Trophoblast cell (in vitro differentiated cells and primary cell): ENCODE measurements around the gene PLXND1.

Experiments
- DNase-seq, 2 donors: peaks; one replicate each; pipeline ENCODE4 v3.0.0-alpha.2; 2016
- H2AFZ ChIP-seq: 2 replicates; pipeline ENCODE4 v1.6.1; 2013; ENCODE audit warnings: low read length, moderate library complexity, mild to moderate bottlenecking; ENCODE audit not compliant: insufficient read depth, poor library complexity
- H2AK5ac ChIP-seq: 2 replicates; pipeline ENCODE4 v1.6.1; 2013; ENCODE audit warnings: mild to moderate bottlenecking, low read length
- H2BK120ac ChIP-seq: 2 replicates; pipeline ENCODE4 v1.6.1; 2013; ENCODE audit warnings: low read length, mild to moderate bottlenecking, moderate library complexity; ENCODE audit not compliant: insufficient read depth, poor library complexity
- H2BK12ac ChIP-seq: 2 replicates; pipeline ENCODE4 v1.6.1; 2013; ENCODE audit warnings: mild to moderate bottlenecking, low read length, moderate library complexity
- H2BK5ac ChIP-seq: 2 replicates; pipeline ENCODE4 v1.6.1; 2013; ENCODE audit warnings: low read length, low read depth, moderate library complexity, mild to moderate bottlenecking; ENCODE audit not compliant: poor library complexity
- H3K14ac ChIP-seq: 2 replicates; pipeline ENCODE4 v1.6.1; 2013; ENCODE audit warnings: mild to moderate bottlenecking, low read length
- H3K18ac ChIP-seq: 2 replicates; pipeline ENCODE4 v1.6.1; 2013; ENCODE audit warnings: mild to moderate bottlenecking, low read length
- H3K23ac ChIP-seq: 2 replicates; pipeline ENCODE4 v1.6.1; 2013; ENCODE audit warnings: low read length
- H3K27ac ChIP-seq: 2 replicates; pipeline ENCODE4 v1.5.1; 2013; ENCODE audit warnings: low read depth, mild to moderate bottlenecking, inconsistent platforms, low read length, moderate library complexity
- H3K27me3 ChIP-seq: 2 replicates; pipeline ENCODE4 v1.6.1; 2013; ENCODE audit warnings: inconsistent platforms, mild to moderate bottlenecking, low read length, moderate library complexity; ENCODE audit not compliant: insufficient read depth
- H3K36me3 ChIP-seq, 2 experiments: 1 replicate in 1 of 2; 2 replicates in 1 of 2; pipeline ENCODE4 v1.6.1; 2013; ENCODE audit warnings: low read length in 2 of 2, mild to moderate bottlenecking in 2 of 2, moderate library complexity in 1 of 2; ENCODE audit not compliant: insufficient read depth in 2 of 2, control insufficient read depth in 1 of 2
- H3K4ac ChIP-seq: 2 replicates; pipeline ENCODE4 v1.6.1; 2013; ENCODE audit warnings: low read depth, mild to moderate bottlenecking, low read length, moderate library complexity
- H3K4me1 ChIP-seq, 2 experiments: 1 replicate in 1 of 2; 2 replicates in 1 of 2; pipeline ENCODE4 v1.6.1; 2013; ENCODE audit warnings: low read length in 2 of 2, mild to moderate bottlenecking in 2 of 2, moderate library complexity in 1 of 2; ENCODE audit not compliant: insufficient read depth in 2 of 2, control insufficient read depth in 1 of 2
- H3K4me2 ChIP-seq: 2 replicates; pipeline ENCODE4 v1.6.1; 2013; ENCODE audit warnings: inconsistent platforms, mild to moderate bottlenecking, low read length, moderate library complexity
- H3K4me3 ChIP-seq: 2 replicates; pipeline ENCODE4 v1.5.1; 2013; ENCODE audit warnings: mild to moderate bottlenecking, low read depth, low read length, inconsistent platforms
- H3K79me1 ChIP-seq: one replicate; pipeline ENCODE4 v1.6.1; 2013; ENCODE audit warnings: low read length
- H3K79me2 ChIP-seq: 2 replicates; pipeline ENCODE4 v1.6.1; 2013; ENCODE audit warnings: low read length, mild to moderate bottlenecking; ENCODE audit not compliant: control insufficient read depth, insufficient read depth, poor library complexity
- H3K9ac ChIP-seq: 2 replicates; pipeline ENCODE4 v1.6.1; 2013; ENCODE audit warnings: mild to moderate bottlenecking, low read length
- H3K9me3 ChIP-seq: 2 replicates; pipeline ENCODE4 v1.6.1; 2013; ENCODE audit warnings: low read depth, mild to moderate bottlenecking, control low read depth, inconsistent platforms, low read length; ENCODE audit not compliant: insufficient read depth
- H4K12ac ChIP-seq: 2 replicates; pipeline ENCODE4 v1.6.1; 2013; ENCODE audit warnings: low read depth, mild to moderate bottlenecking, low read length, moderate library complexity
- H4K8ac ChIP-seq: 2 replicates; pipeline ENCODE4 v1.6.1; 2013; ENCODE audit warnings: low read depth, mild to moderate bottlenecking, low read length, moderate library complexity
- H4K91ac ChIP-seq: one replicate; pipeline ENCODE4 v1.6.1; 2013; ENCODE audit warnings: low read depth, mild to moderate bottlenecking, low read length, moderate library complexity
- WGBS: extraction: QIAGEN DNeasy Blood & Tissue Kit; methylation state at CpG from one replicate; pipeline ENCODE4 v1.1.7; 2013; ENCODE audit warnings: missing lambda C conversion rate; ENCODE audit not compliant: insufficient read length, insufficient coverage; ENCODE audit errors: extremely low coverage; 5-methylcytosine and 5-hydroxymethylcytosine counted together

The PLXND1 gene

DNA sequence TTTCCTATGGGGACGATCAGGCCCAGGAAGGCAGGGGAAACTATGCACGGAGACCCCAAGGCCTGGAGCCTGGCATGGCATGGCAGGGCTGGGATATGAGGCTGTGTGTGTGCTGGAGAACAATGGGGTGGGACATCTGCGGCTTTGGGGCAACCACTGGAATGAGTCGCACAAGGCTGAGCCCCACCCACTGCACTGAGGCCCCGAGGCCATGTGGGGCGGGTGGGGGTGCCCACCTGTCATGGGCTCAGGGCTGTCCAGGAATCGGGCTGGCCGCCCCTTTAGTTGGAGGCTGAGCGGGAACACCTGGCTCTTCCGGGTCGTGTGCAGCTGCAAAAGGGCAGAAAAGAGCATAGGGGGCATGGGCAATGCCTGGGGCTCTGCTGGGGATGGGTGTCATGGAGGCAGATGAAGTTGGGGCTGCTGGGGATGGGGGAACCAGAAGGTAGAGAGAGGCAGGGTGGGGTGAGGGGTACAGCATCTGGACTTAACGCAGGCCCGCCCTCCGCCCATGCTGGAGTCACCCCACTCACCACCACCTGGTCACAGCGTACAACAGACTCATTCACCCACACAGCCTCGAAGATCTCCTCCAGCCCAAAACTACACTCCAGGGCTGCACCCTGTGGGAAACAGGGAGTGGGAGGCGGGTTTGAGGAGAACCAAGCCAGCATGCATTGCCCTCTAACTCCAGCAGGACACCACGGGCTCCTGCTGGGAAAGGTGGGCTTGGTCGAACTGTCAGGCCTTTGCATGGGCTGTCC lies 31.1 kb downstream of the PLXND1 start:
- Histone ChIP-seq H3K79me1 (peaks cover 2% of the 10 kb centered on the region), H3K4me1 (no peaks in the 10 kb centered on the region), H3K4ac (no peak overlapping the region), H3K4me2 (no peak overlapping the region), H3K14ac (no peak overlapping the region), H3K9ac (no peak overlapping the region), H3K9me3 (no peaks in the 10 kb centered on the region), H2BK120ac (no peak overlapping the region), H2AK5ac (no peak overlapping the region), H3K18ac (no peak overlapping the region), H2BK5ac (no peak overlapping the region), H3K36me3 (peaks cover 96 to 99% of the 10 kb centered on the region in 2 experiments), H4K12ac (no peak overlapping the region), H3K4me3 (no peak overlapping the region), H4K8ac (no peak overlapping the region), H3K23ac (no peak overlapping the region), H3K27ac (no peak overlapping the region), H4K91ac (no peak overlapping the region), H3K27me3 (no peaks in the 10 kb centered on the region), H3K79me2 (no peaks in the 10 kb centered on the region), H2AFZ (no peak overlapping the region), H2BK12ac (no peak overlapping the region)
- no CpG with 5 or more reads among the region's 19 CpGs for WGBS
- DNase-seq, result no peak

DNA sequence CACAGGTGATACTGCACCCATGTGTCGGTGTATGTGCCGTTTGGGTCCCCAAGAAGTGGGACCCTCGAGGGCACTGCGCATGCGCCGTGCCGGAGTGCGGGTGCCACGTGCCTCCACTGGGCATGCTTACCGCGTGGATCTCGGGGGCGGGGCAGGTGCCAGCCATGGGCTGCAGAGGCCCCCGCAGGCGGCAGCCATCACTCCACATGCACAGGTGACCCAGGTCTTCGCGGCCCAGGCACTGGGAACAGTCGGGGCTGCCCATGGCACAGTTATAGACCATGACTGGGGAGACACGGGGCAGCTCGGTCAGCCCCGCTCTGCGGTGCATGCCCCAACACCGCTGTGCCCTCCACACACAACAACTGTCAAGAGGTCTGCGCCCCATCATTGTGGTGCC lies 32.3 kb downstream of the PLXND1 start:
- WGBS, result no CpG with 5 or more reads among the region's 24 CpGs
- no peak overlapping the region for H2AFZ ChIP-seq
- H3K79me2 ChIP-seq, result no peaks in the 10 kb centered on the region
- H3K36me3 ChIP-seq, result peaks cover 95 to 98% of the 10 kb centered on the region in 2 experiments
- H3K9me3 ChIP-seq, result no peaks in the 10 kb centered on the region
- no peak overlapping the region for H4K8ac ChIP-seq
- no peak overlapping the region for H3K4me3 ChIP-seq
- no peak overlapping the region for H3K27ac ChIP-seq
- H2BK120ac ChIP-seq, result no peak overlapping the region
- H3K18ac ChIP-seq, result no peak overlapping the region
- H3K27me3 ChIP-seq, result no peaks in the 10 kb centered on the region
- no peak overlapping the region for H3K14ac ChIP-seq
- H3K4ac ChIP-seq, result no peak overlapping the region
- H4K12ac ChIP-seq, result no peak overlapping the region
- H3K9ac ChIP-seq, result no peak overlapping the region
- H3K4me1 ChIP-seq, result no peaks in the 10 kb centered on the region
- no peak overlapping the region for H2BK12ac ChIP-seq
- no peak overlapping the region for H2AK5ac ChIP-seq
- H2BK5ac ChIP-seq, result no peak overlapping the region
- H4K91ac ChIP-seq, result no peak overlapping the region
- no peak for DNase-seq
- H3K79me1 ChIP-seq, result peaks cover 2% of the 10 kb centered on the region
- no peak overlapping the region for H3K4me2 ChIP-seq
- H3K23ac ChIP-seq, result no peak overlapping the region

GRCh38 chr3:129573493-129573892 lies 33.0 kb downstream of the PLXND1 start:
- Histone ChIP-seq H3K36me3 (peaks cover 91% of the 10 kb centered on the region in 2 experiments), H2BK120ac (no peak overlapping the region), H2AFZ (no peak overlapping the region), H4K8ac (no peak overlapping the region), H3K27ac (no peak overlapping the region), H2BK12ac (no peak overlapping the region), H3K14ac (no peak overlapping the region), H3K27me3 (no peaks in the 10 kb centered on the region), H3K4me2 (no peak overlapping the region), H3K23ac (no peak overlapping the region), H3K79me1 (peaks cover 2% of the 10 kb centered on the region), H3K9ac (no peak overlapping the region), H3K4me1 (no peaks in the 10 kb centered on the region), H3K4me3 (no peak overlapping the region), H3K9me3 (no peaks in the 10 kb centered on the region), H3K18ac (no peak overlapping the region), H4K91ac (no peak overlapping the region), H2BK5ac (no peak overlapping the region), H3K79me2 (no peaks in the 10 kb centered on the region), H3K4ac (no peak overlapping the region), H4K12ac (no peak overlapping the region), H2AK5ac (no peak overlapping the region)
- DNase-seq, result no peak
- WGBS, result no CpG with 5 or more reads among the region's 14 CpGs

- H3K79me1 ChIP-seq, result peaks cover 2% of the 10 kb centered on the region
- peak overlapping the region; percentile 11 for H4K91ac ChIP-seq
- H3K27me3 ChIP-seq, result no peaks in the 10 kb centered on the region
- DNase-seq, result no peak
- no peak overlapping the region for H3K27ac ChIP-seq
- no peak overlapping the region for H2AK5ac ChIP-seq
- H2AFZ ChIP-seq, result no peak overlapping the region
- H3K9ac ChIP-seq, result no peak overlapping the region
- no peak overlapping the region for H4K8ac ChIP-seq
- no CpG with 5 or more reads among the region's 18 CpGs for WGBS
- H3K4me3 ChIP-seq, result no peak overlapping the region
- H3K4me1 ChIP-seq, result no peaks in the 10 kb centered on the region
- peaks cover 83 to 85% of the 10 kb centered on the region in 2 experiments for H3K36me3 ChIP-seq
- H2BK12ac ChIP-seq, result no peak overlapping the region
- H3K4me2 ChIP-seq, result no peak overlapping the region
- no peak overlapping the region for H3K4ac ChIP-seq
- H3K23ac ChIP-seq, result no peak overlapping the region
- no peak overlapping the region for H3K14ac ChIP-seq
- H2BK5ac ChIP-seq, result no peak overlapping the region
- H2BK120ac ChIP-seq, result peak overlapping the region; percentile 5
- H3K18ac ChIP-seq, result no peak overlapping the region
- no peak overlapping the region for H4K12ac ChIP-seq
- H3K9me3 ChIP-seq, result no peaks in the 10 kb centered on the region
- no peaks in the 10 kb centered on the region for H3K79me2 ChIP-seq
Observed at GRCh38 chr3:129572603-129573002, 33.9 kb downstream of the PLXND1 start.
